ENCODE data around the gene CNIH2. TPM values are rescaled to one million over a fixed set of nuclear protein-coding genes. Genes with fewer than 3 reads are reported as not detected.
"Not testable (repeated sequence)": the region's sequence is repeated elsewhere in the genome, so short reads cannot be mapped to it uniquely, and the experiment has no call there.

The CNIH2 gene
- total RNA-seq, 1 donor: 1.0 TPM

GRCh38 chr11:66309475-66309874 is 31.5 kb downstream of the CNIH2 start:
- Histone ChIP-seq H3K27me3 (ENCODE audit: insufficient read depth, low read length) (no peaks in the 10 kb centered on the region), H3K9me3 (ENCODE audit: low read depth, low read length) (no peaks in the 10 kb centered on the region), H3K4me1 (ENCODE audit: insufficient read depth, low read length) (peaks cover 28% of the 10 kb centered on the region), H3K4me3 (ENCODE audit: low read length) (no peak overlapping the region)

GRCh38 chr11:66310324-66310723 is 32.3 kb downstream of the CNIH2 start:
- H3K4me1 ChIP-seq (ENCODE audit: insufficient read depth, low read length): peaks cover 28% of the 10 kb centered on the region
- no peaks in the 10 kb centered on the region for H3K9me3 ChIP-seq (ENCODE audit: low read depth, low read length)
- no peaks in the 10 kb centered on the region for H3K27me3 ChIP-seq (ENCODE audit: insufficient read depth, low read length)
- no peak overlapping the region for H3K4me3 ChIP-seq (ENCODE audit: low read length)

GRCh38 chr11:66310803-66311440 is 32.9 kb downstream of the CNIH2 start:
- not testable (repeated sequence) for H3K9me3 ChIP-seq (ENCODE audit: low read depth, low read length); H3K27me3 ChIP-seq (ENCODE audit: insufficient read depth, low read length); H3K4me3 ChIP-seq (ENCODE audit: low read length)
- H3K4me1 ChIP-seq (ENCODE audit: insufficient read depth, low read length): peaks cover 28% of the 10 kb centered on the region

- Histone ChIP-seq H3K4me1 (ENCODE audit: insufficient read depth, low read length) (peaks cover 28% of the 10 kb centered on the region), H3K9me3 (ENCODE audit: low read depth, low read length) (no peaks in the 10 kb centered on the region), H3K4me3 (ENCODE audit: low read length) (peak overlapping the region; percentile 43), H3K27me3 (ENCODE audit: insufficient read depth, low read length) (no peaks in the 10 kb centered on the region)
Measured at GRCh38 chr11:66311470-66311964, 33.5 kb downstream of the CNIH2 start.

- H3K4me1 ChIP-seq (ENCODE audit: insufficient read depth, low read length): peaks cover 28% of the 10 kb centered on the region
- H3K9me3 ChIP-seq (ENCODE audit: low read depth, low read length): no peaks in the 10 kb centered on the region
- H3K27me3 ChIP-seq (ENCODE audit: insufficient read depth, low read length): no peaks in the 10 kb centered on the region
- H3K4me3 ChIP-seq (ENCODE audit: low read length): peak overlapping the region; percentile 43
Measured at GRCh38 chr11:66311965-66312548, 34.1 kb downstream of the CNIH2 start.

- no peaks in the 10 kb centered on the region for H3K27me3 ChIP-seq (ENCODE audit: insufficient read depth, low read length)
- peak overlapping the region; percentile 43 for H3K4me3 ChIP-seq (ENCODE audit: low read length)
- H3K4me1 ChIP-seq (ENCODE audit: insufficient read depth, low read length): peaks cover 35% of the 10 kb centered on the region
- H3K9me3 ChIP-seq (ENCODE audit: low read depth, low read length): no peaks in the 10 kb centered on the region
Measured at GRCh38 chr11:66312549-66313320, 34.8 kb downstream of the CNIH2 start.

GRCh38 chr11:66313321-66314185 is 35.6 kb downstream of the CNIH2 start:
- Histone ChIP-seq H3K4me3 (ENCODE audit: low read length) (peak overlapping the region; percentile 18), H3K27me3 (ENCODE audit: insufficient read depth, low read length) (no peaks in the 10 kb centered on the region), H3K4me1 (ENCODE audit: insufficient read depth, low read length) (peaks cover 43% of the 10 kb centered on the region), H3K9me3 (ENCODE audit: low read depth, low read length) (no peaks in the 10 kb centered on the region)

- Histone ChIP-seq H3K9me3 (ENCODE audit: low read depth, low read length) (no peaks in the 10 kb centered on the region), H3K4me1 (ENCODE audit: insufficient read depth, low read length) (peaks cover 49% of the 10 kb centered on the region), H3K4me3 (ENCODE audit: low read length) (no peak overlapping the region), H3K27me3 (ENCODE audit: insufficient read depth, low read length) (no peaks in the 10 kb centered on the region)
Measured at GRCh38 chr11:66314186-66314501, 36.2 kb downstream of the CNIH2 start.

- Histone ChIP-seq H3K9me3 (ENCODE audit: low read depth, low read length) (no peaks in the 10 kb centered on the region), H3K27me3 (ENCODE audit: insufficient read depth, low read length) (no peaks in the 10 kb centered on the region), H3K4me3 (ENCODE audit: low read length) (no peak overlapping the region), H3K4me1 (ENCODE audit: insufficient read depth, low read length) (peaks cover 53% of the 10 kb centered on the region)
Measured at GRCh38 chr11:66314561-66315497, 36.9 kb downstream of the CNIH2 start.

- Histone ChIP-seq H3K27me3 (ENCODE audit: insufficient read depth, low read length) (no peaks in the 10 kb centered on the region), H3K4me1 (ENCODE audit: insufficient read depth, low read length) (peaks cover 53% of the 10 kb centered on the region), H3K4me3 (ENCODE audit: low read length) (no peak overlapping the region), H3K9me3 (ENCODE audit: low read depth, low read length) (no peaks in the 10 kb centered on the region)
Measured at GRCh38 chr11:66315498-66315885, 37.5 kb downstream of the CNIH2 start.

GRCh38 chr11:66315921-66316811 is 38.2 kb downstream of the CNIH2 start:
- H3K9me3 ChIP-seq (ENCODE audit: low read depth, low read length): no peaks in the 10 kb centered on the region
- H3K4me1 ChIP-seq (ENCODE audit: insufficient read depth, low read length): peaks cover 53% of the 10 kb centered on the region
- no peaks in the 10 kb centered on the region for H3K27me3 ChIP-seq (ENCODE audit: insufficient read depth, low read length)
- no peak overlapping the region for H3K4me3 ChIP-seq (ENCODE audit: low read length)

- H3K4me3 ChIP-seq (ENCODE audit: low read length): no peak within 1 kb of the TSS
- H3K4me1 ChIP-seq (ENCODE audit: insufficient read depth, low read length): peaks cover 47% of the 10 kb centered on the region
- H3K27me3 ChIP-seq (ENCODE audit: insufficient read depth, low read length): no peaks in the 10 kb centered on the region
- H3K9me3 ChIP-seq (ENCODE audit: low read depth, low read length): no peaks in the 10 kb centered on the region
Measured at GRCh38 chr11:66316849-66317251, 38.9 kb downstream of the CNIH2 start, which contains the start of gene CD248. TSS of gene CD248 (minus strand) at chr11:66317044. CDS start at chr11:66317027, 17 bp downstream.

- Histone ChIP-seq H3K27me3 (ENCODE audit: insufficient read depth, low read length) (no peaks in the 10 kb centered on the region), H3K9me3 (ENCODE audit: low read depth, low read length) (no peaks in the 10 kb centered on the region), H3K4me3 (ENCODE audit: low read length) (no peak overlapping the region), H3K4me1 (ENCODE audit: insufficient read depth, low read length) (peaks cover 42% of the 10 kb centered on the region)
Measured at GRCh38 chr11:66317322-66317722, 39.3 kb downstream of the CNIH2 start.

Data from mononuclear cell (primary cell).